ENCODE results near the gene DNAH14.
A peak's percentile ranks its signal among the peaks of the same experiment; 100 is the strongest.

DNAH14 gene

GRCh38 chr1:225427235-225428067, 498.0 kb downstream of the DNAH14 start, which contains the start of gene LBR (continued):
- TF ChIP-seq ZNF302 (tag by site-specific recombination; IDR thresholded peaks at IDR 0.05; ENCODE audit: low read depth) (no peak), ZNF501 (tag by site-specific recombination; IDR thresholded peaks at IDR 0.05) (peak; percentile 77; the same call in 1 of the 2 replicates), ZNF175 (tag by site-specific recombination; IDR thresholded peaks at IDR 0.05) (no peak), ZNF610 (tag by site-specific recombination; IDR thresholded peaks at IDR 0.05; ENCODE audit: borderline replicate concordance) (no peak), ZNF292 (tag by site-specific recombination; IDR thresholded peaks at IDR 0.05; ENCODE audit: borderline replicate concordance, low read depth) (no peak), ZNF10 (tag by site-specific recombination; IDR thresholded peaks at IDR 0.05) (no peak), ZNF521 (tag by site-specific recombination; IDR thresholded peaks at IDR 0.05) (no peak), OVOL3 (tag by site-specific recombination; IDR thresholded peaks at IDR 0.05) (no peak), GLI4 (tag by site-specific recombination; IDR thresholded peaks at IDR 0.05) (no peak), ZNF2 (tag by site-specific recombination; IDR thresholded peaks at IDR 0.05) (peak; percentile 34; the same call in 1 of the 2 replicates), ZNF585B (tag by site-specific recombination; IDR thresholded peaks at IDR 0.05) (no peak), ZNF354C (tag by site-specific recombination; IDR thresholded peaks at IDR 0.05; ENCODE audit: borderline replicate concordance, low read depth) (no peak), ZNF596 (tag by site-specific recombination; IDR thresholded peaks at IDR 0.05) (peak; percentile 80), KLF9 (tag by site-specific recombination; IDR thresholded peaks at IDR 0.05; ENCODE audit: low read depth) (no peak), ZNF660 (tag by site-specific recombination; IDR thresholded peaks at IDR 0.05) (peak; percentile 87), TCF7L2 (IDR thresholded peaks at IDR 0.05; ENCODE audit: borderline replicate concordance, low read depth, low read length) (no peak), ZSCAN5A (tag by site-specific recombination; IDR thresholded peaks at IDR 0.05) (no peak), ZNF561 (tag by site-specific recombination; IDR thresholded peaks at IDR 0.05; ENCODE audit: borderline replicate concordance) (peak; percentile 84; the same call in 1 of the 2 replicates), ZNF629 (tag by site-specific recombination; IDR thresholded peaks at IDR 0.05) (no peak), ZNF202 (tag by site-specific recombination; IDR thresholded peaks at IDR 0.05; ENCODE audit: borderline replicate concordance) (no peak; the same call in 1 of the 2 replicates), ZNF324 (tag by site-specific recombination; IDR thresholded peaks at IDR 0.05) (no peak), TRIM28 (IDR thresholded peaks at IDR 0.05; ENCODE audit: borderline replicate concordance, low read length) (no peak), ZNF704 (tag by site-specific recombination; IDR thresholded peaks at IDR 0.05) (no peak), ZNF768 (tag by site-specific recombination; IDR thresholded peaks at IDR 0.05) (no peak), OSR2 (tag by site-specific recombination; IDR thresholded peaks at IDR 0.05) (no peak; the same call in 1 of the 2 replicates), ZNF23 (tag by site-specific recombination; IDR thresholded peaks at IDR 0.05; ENCODE audit: borderline replicate concordance) (no peak), ZNF776 (tag by site-specific recombination; IDR thresholded peaks at IDR 0.05; ENCODE audit: borderline replicate concordance) (no peak), ZBTB26 (tag by site-specific recombination; optimal IDR thresholded peaks at IDR 0.05) (peak; percentile 84), ZNF654 (tag by site-specific recombination; IDR thresholded peaks at IDR 0.05; ENCODE audit: low read depth) (no peak), ZNF391 (tag by site-specific recombination; IDR thresholded peaks at IDR 0.05; ENCODE audit: borderline replicate concordance, low read depth) (no peak), ZNF518A (tag by site-specific recombination; conservative IDR thresholded peaks at IDR 0.05; ENCODE audit: low read depth) (no peak), KLF10 (tag by site-specific recombination; IDR thresholded peaks at IDR 0.05) (no peak), ZNF404 (tag by site-specific recombination; IDR thresholded peaks at IDR 0.05) (no peak)
